ENCODE measurements around the gene PORCN. TPM values are rescaled to one million over a fixed set of nuclear protein-coding genes. Genes with fewer than 3 reads are reported as not detected.

The PORCN gene
- total RNA-seq, 1 experiment from 2014 or later, result 12.9 TPM

DNA sequence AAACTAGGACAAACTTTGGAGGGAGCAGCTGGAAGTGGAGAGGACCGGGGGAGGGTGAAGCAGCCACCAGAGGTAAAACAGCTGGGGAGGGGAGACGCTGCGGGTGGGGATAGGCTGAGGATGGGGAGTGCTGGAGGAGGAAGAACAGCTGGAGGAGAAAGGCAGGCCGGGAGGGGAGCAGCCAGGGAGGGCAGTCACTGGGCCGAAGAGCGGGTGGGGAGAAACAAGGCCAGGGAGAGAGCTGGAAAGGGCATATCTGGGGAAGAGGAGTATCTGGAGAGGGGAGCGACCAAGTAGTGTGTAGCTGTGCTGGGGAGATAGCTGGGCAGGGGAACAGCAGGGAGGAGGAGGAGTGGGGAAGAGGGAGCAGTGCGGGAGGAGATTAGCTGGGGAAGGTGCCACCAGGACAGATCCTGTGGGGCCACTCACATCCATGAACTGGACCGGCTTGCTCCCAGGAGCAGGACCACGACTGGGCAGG lies 41.5 kb upstream of the PORCN start:
- peak overlapping the region; percentile 61 to 62 for H3K4me3 ChIP-seq (replicated peaks in 1 of 2; ENCODE audit: low read depth in 1 of 2, low read length in 2 of 2)
- H4K20me1 ChIP-seq (ENCODE audit: insufficient read depth), result no peaks in the 10 kb centered on the region
- DNase-seq (ENCODE audit: low read depth, low spot score) (no peak), ATAC-seq (no peak)
- BruUV-seq (replicated peaks), result no TSS peak
- H3K4me2 ChIP-seq (ENCODE audit: low read length), result peak overlapping the region; percentile 80
- H3K79me2 ChIP-seq (ENCODE audit: insufficient read depth, low read length), result peaks cover 23% of the 10 kb centered on the region; the same call in 1 of the 2 replicates
- peak overlapping the region; percentile 82 for H3K9ac ChIP-seq (ENCODE audit: low read length)
- TF ChIP-seq EZH2 (IDR thresholded peaks at IDR 0.05) (no peak), CEBPB (IDR thresholded peaks at IDR 0.05; ENCODE audit: low read depth) (no peak), RAD21 (IDR thresholded peaks at IDR 0.05; ENCODE audit: low read depth) (no peak), SRF (IDR thresholded peaks at IDR 0.05; ENCODE audit: low read depth) (no peak), JUND (IDR thresholded peaks at IDR 0.05) (no peak), ZNF274 (IDR thresholded peaks at IDR 0.05; ENCODE audit: low read depth, low read length) (no peak), ZFX (IDR thresholded peaks at IDR 0.05) (no peak)
- POLR2A ChIA-PET, result no interaction called here
- H3K9me2 ChIP-seq (ENCODE audit: insufficient read depth), result no peaks in the 10 kb centered on the region
- H3K4me1 ChIP-seq (ENCODE audit: control insufficient read depth in 1 of 2, insufficient read depth in 2 of 2, low read length in 2 of 2), result peaks cover 3 to 24% of the 10 kb centered on the region in 2 experiments; a peak in 3 of 4 replicates
- peak overlapping the region; percentile 70 for H3K27ac ChIP-seq (ENCODE audit: low read depth, low read length)
- RAD21 ChIA-PET (ENCODE audit: low non-redundant PET in 1 of 2, low total read pairs in 2 of 2, uncharacterized antibody in 2 of 2, unreplicated experiment in 2 of 2), result no interaction called here
- no peaks in the 10 kb centered on the region for H3K9me3 ChIP-seq (ENCODE audit: control insufficient read depth in 1 of 2, insufficient read depth in 1 of 2, low read depth in 1 of 2, low read length in 2 of 2)
- intact Hi-C loops (cut with micrococcal nuclease), result no loop called here
- H2AFZ ChIP-seq (ENCODE audit: low read depth, low read length, poor library complexity, severe bottlenecking), result no peak overlapping the region
- CTCF ChIA-PET, result interaction anchor here (2.7 kb wide), 1 partner anchor 384 kb away, joined by 11 read pairs; no protein-coding TSS in a partner anchor
- no peaks in the 10 kb centered on the region for H3K27me3 ChIP-seq (ENCODE audit: insufficient read depth, low read length)
- no peaks in the 10 kb centered on the region for H3K36me3 ChIP-seq (ENCODE audit: control insufficient read depth in 1 of 2, insufficient read depth in 2 of 2, low read length in 2 of 2)

DNA sequence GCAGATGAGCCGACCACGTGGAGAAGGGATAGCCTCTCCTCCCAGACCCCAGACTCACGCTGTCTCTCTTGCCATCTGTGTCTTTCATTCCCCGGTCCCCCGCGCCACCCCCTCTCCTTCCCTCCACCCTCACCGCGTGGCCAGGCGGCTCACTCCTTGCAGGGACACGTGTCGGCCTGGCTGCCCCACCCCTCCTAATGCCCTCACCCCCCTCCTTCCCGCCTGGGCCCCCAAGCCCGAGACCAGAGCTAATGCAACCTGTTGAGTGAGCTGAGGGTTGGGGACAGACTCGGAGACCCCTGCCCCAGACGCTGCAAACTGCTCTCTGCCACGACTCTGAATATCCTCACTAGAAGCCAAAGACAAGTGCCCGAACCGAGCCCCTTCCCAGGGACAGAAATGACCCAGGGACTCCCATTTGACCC lies 40.5 kb upstream of the PORCN start:
- H3K4me1 ChIP-seq (ENCODE audit: control insufficient read depth in 1 of 2, insufficient read depth in 2 of 2, low read length in 2 of 2), result peaks cover 3 to 24% of the 10 kb centered on the region in 2 experiments; a peak in 3 of 4 replicates
- H4K20me1 ChIP-seq (ENCODE audit: insufficient read depth), result no peaks in the 10 kb centered on the region
- H3K36me3 ChIP-seq (ENCODE audit: control insufficient read depth in 1 of 2, insufficient read depth in 2 of 2, low read length in 2 of 2), result no peaks in the 10 kb centered on the region
- H3K9me2 ChIP-seq (ENCODE audit: insufficient read depth), result no peaks in the 10 kb centered on the region
- intact Hi-C loops (cut with micrococcal nuclease), result no loop called here
- peak overlapping the region; percentile 61 to 62 for H3K4me3 ChIP-seq (replicated peaks in 1 of 2; ENCODE audit: low read depth in 1 of 2, low read length in 2 of 2)
- peak overlapping the region; percentile 82 for H3K9ac ChIP-seq (ENCODE audit: low read length)
- peak overlapping the region; percentile 70 for H3K27ac ChIP-seq (ENCODE audit: low read depth, low read length)
- ChIA-PET RAD21 (ENCODE audit: low non-redundant PET in 1 of 2, low total read pairs in 2 of 2, uncharacterized antibody in 2 of 2, unreplicated experiment in 2 of 2) (no interaction called here), POLR2A (no interaction called here), CTCF (interaction anchor here (0.6 to 2.7 kb wide), 2 partner anchors 385 to 405 kb away, joined by 3 to 11 read pairs; no protein-coding TSS in a partner anchor)
- DNase-seq (ENCODE audit: low read depth, low spot score), result no peak
- H2AFZ ChIP-seq (ENCODE audit: low read depth, low read length, poor library complexity, severe bottlenecking), result no peak overlapping the region
- no peaks in the 10 kb centered on the region for H3K9me3 ChIP-seq (ENCODE audit: control insufficient read depth in 1 of 2, insufficient read depth in 1 of 2, low read depth in 1 of 2, low read length in 2 of 2)
- BruUV-seq (replicated peaks), result no TSS peak
- TF ChIP-seq ELF1 (IDR thresholded peaks at IDR 0.05; ENCODE audit: borderline replicate concordance, low read depth), result no peak
- TF ChIP-seq TCF7L2 (IDR thresholded peaks at IDR 0.05; ENCODE audit: borderline replicate concordance, extremely low read depth, insufficient read depth, insufficient read length), result no peak
- TF ChIP-seq ZNF274 (IDR thresholded peaks at IDR 0.05; ENCODE audit: low read depth, low read length), result no peak
- TF ChIP-seq ZFX (IDR thresholded peaks at IDR 0.05), result no peak
- TF ChIP-seq, protein P1, sequence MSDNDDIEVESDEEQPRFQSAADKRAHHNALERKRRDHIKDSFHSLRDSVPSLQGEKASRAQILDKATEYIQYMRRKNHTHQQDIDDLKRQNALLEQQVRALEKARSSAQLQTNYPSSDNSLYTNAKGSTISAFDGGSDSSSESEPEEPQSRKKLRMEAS (IDR thresholded peaks at IDR 0.05), result no peak
- TF ChIP-seq FOSL1 (IDR thresholded peaks at IDR 0.05; ENCODE audit: low read depth), result no peak
- TF ChIP-seq SIN3A (IDR thresholded peaks at IDR 0.05; ENCODE audit: low read depth), result no peak
- peak; percentile 67 for ATAC-seq
- no peaks in the 10 kb centered on the region for H3K27me3 ChIP-seq (ENCODE audit: insufficient read depth, low read length)
- peaks cover 23% of the 10 kb centered on the region; the same call in 1 of the 2 replicates for H3K79me2 ChIP-seq (ENCODE audit: insufficient read depth, low read length)
- peak overlapping the region; percentile 80 for H3K4me2 ChIP-seq (ENCODE audit: low read length)
